IMR-90 (cell line): ENCODE results near the gene RAB30. TPM values are rescaled to one million over a fixed set of nuclear protein-coding genes. Genes with fewer than 3 reads are reported as not detected.

Source experiments
- ATAC-seq: fragments of 200-7000 bp; cut with Tn5 transposase; 2 replicates; pipeline ENCODE4 v1.9.1; 2020; ENCODE audit warnings: low read depth, mild to moderate bottlenecking, moderate library complexity
- BruUV-seq: library from RNA; stranded (reverse); fragments of 400-500 nt; replicated peaks from 2 replicates; lab custom pipeline; 2021; lab: Mats Ljungman, UMichigan
- CTCF ChIA-PET: fragments of 300-600 bp; formaldehyde crosslinking; extraction: SDS; loops from one replicate; lab custom pipeline; 2021; ENCODE audit warnings: antibody characterized with exemption; lab: Yijun Ruan, JAX
- POLR2A ChIA-PET: fragments of 300-600 bp; sonication (Branson Sonifier 250); formaldehyde crosslinking; loops from one replicate; lab custom pipeline; 2022; ENCODE audit warnings: antibody characterized with exemption; ENCODE audit not compliant: unreplicated experiment; lab: Charles Lee
- DNase-seq: peaks from one replicate; pipeline ENCODE4 v3.0.0; 2013
- H2AFZ ChIP-seq: replicated peaks from 2 replicates; pipeline ENCODE3; 2013; ENCODE audit warnings: low read length, mild to moderate bottlenecking; ENCODE audit not compliant: poor library complexity
- H2AK5ac ChIP-seq: 2 replicates; pipeline ENCODE4 v1.6.1; 2013; ENCODE audit warnings: low read depth, low read length, inconsistent platforms
- H2AK9ac ChIP-seq: replicated peaks from 2 replicates; pipeline ENCODE3; 2013; ENCODE audit warnings: mild to moderate bottlenecking, low read depth, low read length, moderate library complexity; ENCODE audit not compliant: poor library complexity
- H2BK120ac ChIP-seq: 2 replicates; pipeline ENCODE4 v1.6.1; 2013; ENCODE audit warnings: low read depth, low read length, inconsistent platforms
- H2BK15ac ChIP-seq: 3 replicates; pipeline ENCODE4 v1.6.1; 2013; ENCODE audit warnings: low read depth, low read length, inconsistent platforms
- H2BK20ac ChIP-seq: 2 replicates; pipeline ENCODE4 v1.6.1; 2013; ENCODE audit warnings: low read depth, mild to moderate bottlenecking, inconsistent platforms, low read length, moderate library complexity
- H2BK5ac ChIP-seq: 2 replicates; pipeline ENCODE4 v1.6.1; 2013; ENCODE audit warnings: mild to moderate bottlenecking, low read depth, low read length, inconsistent platforms; ENCODE audit not compliant: poor library complexity, severe bottlenecking
- H3K14ac ChIP-seq: replicated peaks from 2 replicates; pipeline ENCODE4 v1.6.1; 2013; ENCODE audit warnings: low read depth, low read length, inconsistent platforms
- H3K18ac ChIP-seq: 2 replicates; pipeline ENCODE4 v1.6.1; 2013; ENCODE audit warnings: low read depth, low read length, control low read depth
- H3K23ac ChIP-seq: 2 replicates; pipeline ENCODE4 v1.6.1; 2013; ENCODE audit warnings: low read depth, low read length, inconsistent platforms
- H3K27ac ChIP-seq: 2 replicates; pipeline ENCODE4 v1.5.1; 2013; ENCODE audit warnings: mild to moderate bottlenecking, control low read depth, low read length; ENCODE audit not compliant: insufficient read depth
- H3K27me3 ChIP-seq: 2 replicates; pipeline ENCODE4 v1.6.1; 2013; ENCODE audit warnings: low read length; ENCODE audit not compliant: control insufficient read depth, insufficient read depth
- H3K36me3 ChIP-seq: 2 replicates; pipeline ENCODE4 v1.6.1; 2013; ENCODE audit warnings: low read length, mixed read lengths; ENCODE audit not compliant: control insufficient read depth, insufficient read depth
- H3K4ac ChIP-seq: 2 replicates; pipeline ENCODE4 v1.6.1; 2013; ENCODE audit warnings: low read depth, low read length, inconsistent platforms
- H3K4me1 ChIP-seq: 2 replicates; pipeline ENCODE4 v1.6.1; 2013; ENCODE audit warnings: low read length, mixed read lengths; ENCODE audit not compliant: control insufficient read depth, insufficient read depth
- H3K4me2 ChIP-seq: 2 replicates; pipeline ENCODE4 v1.6.1; 2013; ENCODE audit warnings: low read depth, mild to moderate bottlenecking, control low read depth, low read length, moderate library complexity
- H3K4me3 ChIP-seq: 2 replicates; pipeline ENCODE4 v1.5.1; 2013; ENCODE audit warnings: low read depth, mild to moderate bottlenecking, control low read depth, low read length, moderate library complexity; ENCODE audit not compliant: insufficient read depth
- H3K56ac ChIP-seq: 2 replicates; pipeline ENCODE4 v1.6.1; 2013; ENCODE audit warnings: low read length, inconsistent platforms; ENCODE audit not compliant: insufficient read depth; ENCODE audit errors: extremely low read depth
- H3K79me1 ChIP-seq, 2 experiments: 2 replicates each; pipeline ENCODE4 v1.6.1; 2013; ENCODE audit warnings: low read length in 2 of 2, inconsistent platforms in 1 of 2, low read depth in 1 of 2
- H3K9ac ChIP-seq: 2 replicates; pipeline ENCODE4 v1.6.1; 2013; ENCODE audit warnings: low read depth, low read length, control low read depth
- H3K9me1 ChIP-seq: 2 replicates; pipeline ENCODE4 v1.6.1; 2013; ENCODE audit warnings: low read length, inconsistent platforms; ENCODE audit not compliant: insufficient read depth
- H3K9me3 ChIP-seq: 2 replicates; pipeline ENCODE4 v1.6.1; 2013; ENCODE audit warnings: low read length; ENCODE audit not compliant: control insufficient read depth, insufficient read depth
- H4K20me1 ChIP-seq: 2 replicates; pipeline ENCODE4 v1.6.1; 2013; ENCODE audit warnings: low read length, inconsistent platforms; ENCODE audit not compliant: insufficient read depth
- H4K5ac ChIP-seq: 2 replicates; pipeline ENCODE4 v1.6.1; 2013; ENCODE audit warnings: mild to moderate bottlenecking, low read depth, low read length, control low read depth
- H4K8ac ChIP-seq, 2 experiments: 2 replicates each; pipeline ENCODE4 v1.6.1; 2013; ENCODE audit warnings: low read depth in 2 of 2, low read length in 2 of 2, control low read depth in 1 of 2, inconsistent platforms in 1 of 2
- H4K91ac ChIP-seq: 2 replicates; pipeline ENCODE4 v1.6.1; 2013; ENCODE audit warnings: low read depth, low read length, inconsistent platforms; ENCODE audit not compliant: insufficient read depth
- CHD1 ChIP-seq: IDR thresholded peaks from 2 replicates; pipeline ENCODE4 v1.6.1; 2012; ENCODE audit warnings: low read depth, low read length, improper control_type of control experiment
- MXI1 ChIP-seq: IDR thresholded peaks from 2 replicates; pipeline ENCODE4 v1.6.1; 2012; ENCODE audit warnings: low read depth, mild to moderate bottlenecking, low read length, moderate library complexity, borderline replicate concordance
- NFE2L2 ChIP-seq: fragments of 150-350 bp; IDR thresholded peaks from 2 replicates; pipeline ENCODE4 v1.6.1; 2016; ENCODE audit warnings: low read depth, mild to moderate bottlenecking, low read length
- RFX5 ChIP-seq: IDR thresholded peaks from 2 replicates; pipeline ENCODE4 v1.8.0; 2012; ENCODE audit warnings: low read depth, mild to moderate bottlenecking, low read length, moderate library complexity
- SMC3 ChIP-seq: fragments of 150-350 bp; IDR thresholded peaks from 2 replicates; pipeline ENCODE4 v1.6.1; 2016; ENCODE audit warnings: low read depth, mild to moderate bottlenecking, antibody characterized with exemption, low read length, moderate library complexity
- USF2 ChIP-seq: fragments of 150-350 bp; IDR thresholded peaks from 2 replicates; pipeline ENCODE4 v1.6.1; 2017; ENCODE audit warnings: mild to moderate bottlenecking, antibody characterized with exemption, low read length, low read depth
- WGBS, 2 experiments: methylation state at CpG; one replicate each; pipeline versions ENCODE4 v1.1.5 to v1.1.7; 2013; ENCODE audit warnings: missing lambda C conversion rate in 2 of 2; ENCODE audit not compliant: insufficient read length in 1 of 2; ENCODE audit errors: extremely low coverage in 2 of 2; 5-methylcytosine and 5-hydroxymethylcytosine counted together
- dilution Hi-C: fragments of 300-500 bp; cut with HindIII; formaldehyde crosslinking; loops from one replicate; pipeline ENCODE4 v1.14.3; 2018; ENCODE audit warnings: low sequenced_read_pairs; ENCODE audit not compliant: unreplicated experiment
- in situ Hi-C: fragments of 300-500 bp; cut with MboI; formaldehyde crosslinking; loops from 3 replicates; pipeline ENCODE4 v1.14.3; 2019; ENCODE audit warnings: low sequenced_read_pairs, inconsistent platforms, mixed read lengths
- intact Hi-C: fragments of 100-400 bp; cut with micrococcal nuclease; formaldehyde crosslinking; loops from 2 replicates; pipeline ENCODE4 v1.10.0; 2022
- polyA plus RNA-seq, 3 experiments: library from polyadenylated mRNA; depleted of rRNA; stranded (reverse); fragments of >200 nt; gene quantifications; 2 replicates each; pipeline ENCODE4 v1.2.3, GENCODE V29; 2012; ENCODE audit warnings: low replicate concordance in 1 of 3
- total RNA-seq: library from RNA; depleted of rRNA; stranded (reverse); fragments of >200 nt; gene quantifications from 2 replicates; pipeline ENCODE4 v1.2.3, GENCODE V29; 2012

RAB30 gene
- total and polyA plus RNA-seq, 2 of the 4 experiments (the other 2 are of a cell fraction) = 7.2 to 25.6 TPM

GRCh38 chr11:83026229-83026628 lies 45.5 kb downstream of the RAB30 start:
- WGBS, 2 experiments = no CpG with 5 or more reads among the region's 4 CpGs
- Histone ChIP-seq H2BK5ac (no peak overlapping the region), H3K9me3 (no peaks in the 10 kb centered on the region), H2BK120ac (no peak overlapping the region), H2BK15ac (no peak overlapping the region), H3K18ac (no peak overlapping the region), H3K4me1 (no peaks in the 10 kb centered on the region; the same call in 1 of the 2 replicates), H2BK20ac (no peak overlapping the region), H3K27me3 (no peaks in the 10 kb centered on the region), H3K23ac (no peak overlapping the region), H3K4ac (no peak overlapping the region), H3K14ac (no peak overlapping the region), H4K91ac (no peak overlapping the region), H3K79me1 (peaks cover 4 to 13% of the 10 kb centered on the region in 2 experiments; a peak in 1 of 4 replicates), H2AK5ac (no peak overlapping the region), H3K4me3 (no peak overlapping the region), H3K4me2 (no peak overlapping the region), H4K20me1 (no peaks in the 10 kb centered on the region), H4K8ac (no peak overlapping the region), H3K36me3 (no peaks in the 10 kb centered on the region), H3K56ac (no peak overlapping the region), H2AFZ (no peak overlapping the region), H2AK9ac (no peak overlapping the region), H3K9ac (no peak overlapping the region), H3K9me1 (no peaks in the 10 kb centered on the region; the same call in 1 of the 2 replicates), H4K5ac (no peak overlapping the region), H3K27ac (no peak overlapping the region)
- ATAC-seq (no peak), DNase-seq (no peak)
- ChIA-PET CTCF (no interaction called here), POLR2A (no interaction called here)
- intact Hi-C loops (no loop called here), dilution Hi-C loops (no loop called here), in situ Hi-C loops (no loop called here)
- no TSS peak for BruUV-seq
- TF ChIP-seq MXI1 = no peak
- TF ChIP-seq NFE2L2 = no peak
- TF ChIP-seq USF2 = no peak
- no peak for TF ChIP-seq RFX5
- no peak for TF ChIP-seq SMC3
- no peak for TF ChIP-seq CHD1
